ENCODE measurements around the gene CEP152.

The CEP152 gene

DNA sequence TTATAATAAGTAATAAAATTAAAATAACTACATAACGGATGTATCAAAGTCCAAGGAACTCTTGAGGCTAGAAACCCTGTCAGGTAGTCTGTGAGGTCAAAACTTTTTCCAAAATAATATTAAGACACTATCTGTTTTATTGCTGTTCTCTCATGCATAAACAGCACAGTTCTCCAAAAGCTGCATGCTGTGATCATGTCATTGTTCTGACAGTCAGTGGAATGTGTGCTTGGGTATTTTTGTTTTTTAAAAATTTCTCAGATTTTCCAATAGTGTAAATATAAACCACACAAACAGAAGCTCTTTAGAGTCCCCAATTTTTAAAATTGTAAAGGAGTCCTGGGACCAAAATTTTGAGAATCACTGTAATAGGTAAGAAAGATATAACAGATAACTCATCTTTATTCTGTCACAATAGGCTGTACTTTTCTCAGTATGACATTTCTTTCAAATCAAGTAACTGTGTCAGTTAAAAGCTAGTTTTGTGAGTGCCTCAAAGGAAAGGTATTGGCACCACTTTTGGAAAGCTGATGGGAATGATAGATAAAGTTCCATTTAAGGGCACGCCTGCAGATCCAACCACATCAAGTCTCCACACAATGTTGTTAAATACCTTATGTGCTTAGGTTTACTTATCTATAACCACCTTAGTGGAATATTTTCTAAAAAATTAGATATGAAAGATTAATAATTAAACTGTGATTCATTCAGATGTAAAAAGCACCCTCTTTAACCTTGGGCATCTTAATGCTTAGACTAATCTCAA, 49.3 kb downstream of the CEP152 start:
- H3K4me1 Mint-ChIP-seq, result no peaks in the 10 kb centered on the region
- H3K36me3 Mint-ChIP-seq (ENCODE audit: low read depth), result peaks cover 27% of the 10 kb centered on the region
- no peak for DNase-seq
- no peak overlapping the region for H3K4me3 Mint-ChIP-seq
- TF ChIP-seq, protein P1, sequence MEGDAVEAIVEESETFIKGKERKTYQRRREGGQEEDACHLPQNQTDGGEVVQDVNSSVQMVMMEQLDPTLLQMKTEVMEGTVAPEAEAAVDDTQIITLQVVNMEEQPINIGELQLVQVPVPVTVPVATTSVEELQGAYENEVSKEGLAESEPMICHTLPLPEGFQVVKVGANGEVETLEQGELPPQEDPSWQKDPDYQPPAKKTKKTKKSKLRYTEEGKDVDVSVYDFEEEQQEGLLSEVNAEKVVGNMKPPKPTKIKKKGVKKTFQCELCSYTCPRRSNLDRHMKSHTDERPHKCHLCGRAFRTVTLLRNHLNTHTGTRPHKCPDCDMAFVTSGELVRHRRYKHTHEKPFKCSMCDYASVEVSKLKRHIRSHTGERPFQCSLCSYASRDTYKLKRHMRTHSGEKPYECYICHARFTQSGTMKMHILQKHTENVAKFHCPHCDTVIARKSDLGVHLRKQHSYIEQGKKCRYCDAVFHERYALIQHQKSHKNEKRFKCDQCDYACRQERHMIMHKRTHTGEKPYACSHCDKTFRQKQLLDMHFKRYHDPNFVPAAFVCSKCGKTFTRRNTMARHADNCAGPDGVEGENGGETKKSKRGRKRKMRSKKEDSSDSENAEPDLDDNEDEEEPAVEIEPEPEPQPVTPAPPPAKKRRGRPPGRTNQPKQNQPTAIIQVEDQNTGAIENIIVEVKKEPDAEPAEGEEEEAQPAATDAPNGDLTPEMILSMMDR (IDR thresholded peaks at IDR 0.05), result no peak
- no peaks in the 10 kb centered on the region for H3K27me3 Mint-ChIP-seq (ENCODE audit: low read depth, poor library complexity)
- H3K9me3 Mint-ChIP-seq, result no peaks in the 10 kb centered on the region
- no peak overlapping the region for H3K27ac Mint-ChIP-seq

DNA sequence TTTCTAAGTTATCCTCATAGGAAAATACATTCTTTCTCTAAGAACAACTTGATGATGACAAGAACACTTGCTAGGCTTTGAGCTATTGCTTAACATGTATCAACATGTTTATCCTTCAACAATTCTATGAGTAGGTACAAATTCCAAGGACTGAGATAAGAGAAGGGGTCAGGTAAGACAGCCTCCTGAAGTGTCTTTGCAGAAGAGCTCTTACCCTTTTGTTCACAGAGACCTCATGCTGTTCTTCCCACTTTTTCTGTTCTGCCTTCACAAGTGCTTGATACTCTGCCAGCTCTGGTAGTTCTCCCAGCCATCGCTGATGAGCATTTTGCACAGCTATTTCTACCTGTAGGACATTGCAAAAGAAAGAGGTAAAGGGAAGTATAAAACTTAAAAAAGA, 50.9 kb downstream of the CEP152 start:
- H3K9me3 Mint-ChIP-seq, result no peaks in the 10 kb centered on the region
- H3K27ac Mint-ChIP-seq, result no peak overlapping the region
- no peaks in the 10 kb centered on the region for H3K27me3 Mint-ChIP-seq (ENCODE audit: low read depth, poor library complexity)

DNA sequence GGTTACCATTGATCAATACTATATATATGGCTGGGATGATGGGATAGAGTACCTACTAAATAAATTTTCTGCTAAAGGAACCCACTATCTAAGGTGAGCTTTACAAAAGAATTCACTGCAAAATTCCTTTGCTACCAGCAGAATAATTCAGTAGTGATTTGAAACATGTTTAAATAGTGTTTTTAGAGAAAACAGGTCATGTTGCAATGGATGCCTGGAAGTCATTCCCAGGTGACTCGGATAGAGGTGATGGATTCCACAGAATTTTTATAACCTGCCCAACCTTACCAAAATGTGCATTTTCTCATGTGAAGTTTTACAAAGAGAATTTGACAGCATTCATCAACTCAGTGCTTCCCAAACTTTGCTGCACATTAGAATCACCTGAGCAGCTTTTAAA, 53.2 kb downstream of the CEP152 start:
- TF ChIP-seq, protein P1 (IDR thresholded peaks at IDR 0.05), result no peak
- H3K4me3 Mint-ChIP-seq, result no peak overlapping the region
- no peak overlapping the region for H3K27ac Mint-ChIP-seq
- no peaks in the 10 kb centered on the region for H3K4me1 Mint-ChIP-seq
- H3K9me3 Mint-ChIP-seq, result no peaks in the 10 kb centered on the region
- H3K27me3 Mint-ChIP-seq (ENCODE audit: low read depth, poor library complexity), result no peaks in the 10 kb centered on the region
- H3K36me3 Mint-ChIP-seq (ENCODE audit: low read depth), result peaks cover 34% of the 10 kb centered on the region
- DNase-seq, result no peak

More for the DNA sequence above, 50.9 kb downstream of the CEP152 start:
- Mint-ChIP-seq H3K36me3 (ENCODE audit: low read depth) (peaks cover 26% of the 10 kb centered on the region), H3K4me1 (no peaks in the 10 kb centered on the region), H3K4me3 (no peak overlapping the region)
- TF ChIP-seq, protein P1 (IDR thresholded peaks at IDR 0.05), result no peak
- no peak for DNase-seq

DNA sequence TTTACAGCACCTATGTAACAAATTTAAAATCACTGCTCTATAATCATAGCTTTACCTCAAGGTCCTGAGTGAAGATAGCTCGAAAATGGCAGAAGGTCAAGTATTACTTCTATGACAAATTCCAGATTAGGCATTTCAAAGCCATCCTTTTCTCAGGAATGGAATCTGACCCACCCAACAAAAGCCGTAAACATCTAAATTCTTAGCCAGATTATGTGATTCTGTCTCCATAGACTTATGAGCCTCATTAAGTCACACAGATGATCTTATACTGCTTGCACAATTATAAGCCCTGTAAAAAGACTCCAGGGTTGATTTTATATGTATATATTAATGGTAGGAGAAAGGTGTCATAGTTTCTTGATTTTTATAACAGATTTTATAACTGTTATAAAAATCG, 56.9 kb downstream of the CEP152 start:
- Mint-ChIP-seq H3K4me1 (no peaks in the 10 kb centered on the region), H3K27ac (no peak overlapping the region), H3K9me3 (no peaks in the 10 kb centered on the region), H3K4me3 (no peak overlapping the region), H3K36me3 (ENCODE audit: low read depth) (peaks cover 38% of the 10 kb centered on the region), H3K27me3 (ENCODE audit: low read depth, poor library complexity) (no peaks in the 10 kb centered on the region)
- DNase-seq, result no peak
- TF ChIP-seq, protein P1 (IDR thresholded peaks at IDR 0.05), result no peak

DNA sequence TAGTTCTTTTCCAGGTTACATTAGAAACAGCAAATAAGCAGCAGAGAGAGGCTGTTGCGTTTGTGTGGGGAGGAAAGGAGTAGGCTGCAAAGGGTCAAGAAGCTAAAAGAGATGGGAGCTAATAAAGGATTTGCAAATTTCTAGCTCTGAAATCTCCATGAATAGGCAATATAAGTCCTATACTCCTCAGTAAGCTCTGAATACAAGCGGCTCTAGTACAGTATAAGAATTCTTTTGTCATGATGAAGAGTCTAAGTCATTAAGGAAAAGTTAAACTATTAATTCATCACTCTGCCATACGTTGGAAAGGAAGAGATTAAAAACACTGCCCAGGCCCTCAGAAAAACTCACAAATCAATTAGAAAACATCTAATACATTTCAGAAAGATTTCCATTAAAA, 59.3 kb downstream of the CEP152 start:
- H3K27me3 Mint-ChIP-seq (ENCODE audit: low read depth, poor library complexity), result no peaks in the 10 kb centered on the region
- H3K4me1 Mint-ChIP-seq, result no peaks in the 10 kb centered on the region
- no peak overlapping the region for H3K4me3 Mint-ChIP-seq
- H3K36me3 Mint-ChIP-seq (ENCODE audit: low read depth), result peaks cover 53% of the 10 kb centered on the region
- TF ChIP-seq, protein P1 (IDR thresholded peaks at IDR 0.05), result no peak
- DNase-seq, result no peak
- no peaks in the 10 kb centered on the region for H3K9me3 Mint-ChIP-seq
- H3K27ac Mint-ChIP-seq, result no peak overlapping the region

DNA sequence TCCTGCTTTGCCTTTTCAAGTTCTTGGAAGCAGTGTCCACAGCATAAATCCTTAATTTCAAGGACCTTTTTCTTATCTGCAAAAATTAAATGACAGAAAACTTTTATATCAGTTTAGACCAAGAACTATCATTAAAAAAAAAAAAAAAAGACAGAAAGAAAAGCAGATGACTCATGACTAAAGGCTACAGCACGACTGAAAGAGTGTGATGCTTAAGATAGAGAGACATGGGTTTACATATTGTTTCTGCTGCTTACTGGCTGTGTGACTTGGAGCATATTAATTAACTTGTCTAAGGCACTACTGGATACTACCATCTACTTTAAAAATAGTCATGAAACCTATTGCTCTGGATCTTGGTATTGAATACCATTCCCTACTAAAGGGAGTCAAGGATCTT, 62.3 kb downstream of the CEP152 start:
- H3K9me3 Mint-ChIP-seq, result no peaks in the 10 kb centered on the region
- no peak overlapping the region for H3K27ac Mint-ChIP-seq
- DNase-seq, result no peak
- H3K4me3 Mint-ChIP-seq, result no peak overlapping the region
- H3K27me3 Mint-ChIP-seq (ENCODE audit: low read depth, poor library complexity), result no peaks in the 10 kb centered on the region
- H3K4me1 Mint-ChIP-seq, result peaks cover 7% of the 10 kb centered on the region
- TF ChIP-seq, protein P1 (IDR thresholded peaks at IDR 0.05), result no peak
- H3K36me3 Mint-ChIP-seq (ENCODE audit: low read depth), result peaks cover 47% of the 10 kb centered on the region

All from nephron progenitor cell (in vitro differentiated cells).